GM19463 (cell line): ENCODE measurements around the gene TPBGL.
"Not testable (repeated sequence)": the region's sequence is repeated elsewhere in the genome, so short reads cannot be mapped to it uniquely, and the experiment has no call there.

ENCODE experiments used
- ATAC-seq: cut with Tn5 transposase; IDR thresholded peaks from one replicate; pipeline ENCODE4 v1.9.1; 2021; ENCODE audit warnings: mild to moderate bottlenecking, moderate library complexity; ENCODE audit not compliant: unreplicated experiment

TPBGL gene

GRCh38 chr11:75270896-75271418 is 30.4 kb downstream of the TPBGL start:
- no peak for ATAC-seq

DNA sequence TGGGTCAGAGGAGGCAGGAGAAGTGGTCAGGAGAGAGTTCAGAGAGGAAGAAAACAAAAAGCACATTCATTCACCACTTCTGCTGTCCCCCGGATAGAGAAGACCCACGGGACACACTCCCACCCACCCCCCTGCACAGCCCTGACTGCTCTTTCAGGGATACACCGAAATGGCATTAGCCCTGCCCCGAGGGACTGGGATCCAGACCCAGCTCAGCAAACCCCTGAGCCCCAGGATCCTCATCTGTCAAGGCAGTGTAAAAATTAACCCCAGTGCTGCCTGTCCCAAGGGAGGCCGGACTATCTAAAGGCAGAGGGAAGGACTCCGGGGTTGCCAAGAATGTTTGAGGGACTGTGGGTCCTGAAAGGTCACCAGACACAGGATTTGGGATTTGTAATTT is 31.2 kb downstream of the TPBGL start:
- ATAC-seq: no peak

- no peak for ATAC-seq
These were observed 31.8 kb downstream of the TPBGL start for GRCh38 chr11:75272391-75272790.

DNA sequence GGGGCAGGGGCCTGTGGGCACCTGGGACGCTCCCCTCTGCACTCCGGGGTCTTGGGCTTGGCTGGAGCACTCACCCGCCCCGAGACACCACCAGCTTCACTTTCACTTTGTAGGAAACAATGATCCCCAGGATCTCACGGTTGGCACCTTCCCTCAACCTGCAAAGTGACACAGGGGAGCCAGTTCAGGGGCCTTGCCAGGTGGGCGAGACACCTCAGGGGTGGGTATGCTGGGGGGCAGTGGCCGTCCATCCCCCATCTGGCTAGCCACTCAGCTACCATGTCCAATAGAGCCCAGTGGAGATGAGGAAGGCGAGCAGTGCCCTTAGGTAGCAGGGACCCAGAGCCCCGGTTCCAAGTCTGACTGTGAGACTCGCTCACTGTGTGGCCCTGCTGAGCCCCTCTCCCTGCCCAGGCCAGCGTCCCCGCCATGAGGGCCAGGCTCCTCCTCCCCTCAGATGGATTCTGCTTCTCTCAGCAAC is 32.3 kb downstream of the TPBGL start:
- ATAC-seq: no peak

DNA sequence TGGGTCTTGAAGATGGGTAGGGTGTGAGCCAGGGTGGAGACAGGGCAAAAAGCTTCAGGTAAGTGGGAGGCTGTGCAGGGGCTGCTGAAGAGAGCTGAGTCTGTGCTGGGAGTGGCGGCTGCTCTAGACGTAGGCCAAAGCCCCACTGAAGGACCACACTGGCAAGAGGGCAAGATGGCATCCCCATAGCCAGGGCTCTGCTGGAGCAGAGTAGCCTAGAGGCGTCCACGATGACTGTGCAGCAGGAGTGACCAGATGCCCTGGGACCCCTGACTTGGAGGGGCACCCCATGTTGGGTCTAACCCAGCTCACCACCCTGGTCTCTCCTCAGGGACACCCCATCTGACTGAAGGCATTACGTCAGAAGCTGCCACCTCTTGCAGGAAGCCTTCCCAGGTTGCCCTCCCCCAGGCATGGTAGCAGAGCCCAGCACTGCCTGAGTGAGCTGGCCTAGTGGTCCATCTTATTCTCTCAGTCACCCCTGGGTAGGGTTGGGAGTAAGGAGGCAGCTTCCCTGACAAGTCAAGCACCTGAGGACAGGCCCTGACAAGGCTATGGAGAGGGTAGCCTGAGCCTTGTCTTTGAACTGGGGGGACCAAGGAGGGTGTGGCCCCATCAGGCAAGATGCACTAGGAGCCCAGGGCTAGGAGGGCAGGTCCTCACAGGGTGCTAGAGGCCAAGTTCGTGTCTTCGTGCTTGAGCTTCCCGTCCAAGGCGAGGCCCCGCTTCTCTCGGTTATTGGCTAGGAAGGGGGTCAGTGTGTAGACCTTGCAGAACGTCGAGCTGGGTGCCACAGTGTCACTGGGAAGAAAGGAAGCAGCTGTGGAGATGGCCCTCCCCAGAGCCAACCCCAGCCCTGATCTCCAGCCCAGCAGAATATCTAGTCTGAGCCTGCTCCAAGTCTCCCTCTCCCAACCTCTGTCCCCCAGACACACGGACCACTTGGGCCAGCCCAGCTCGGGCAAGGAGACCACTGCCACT is 33.1 kb downstream of the TPBGL start:
- ATAC-seq: no peak

DNA sequence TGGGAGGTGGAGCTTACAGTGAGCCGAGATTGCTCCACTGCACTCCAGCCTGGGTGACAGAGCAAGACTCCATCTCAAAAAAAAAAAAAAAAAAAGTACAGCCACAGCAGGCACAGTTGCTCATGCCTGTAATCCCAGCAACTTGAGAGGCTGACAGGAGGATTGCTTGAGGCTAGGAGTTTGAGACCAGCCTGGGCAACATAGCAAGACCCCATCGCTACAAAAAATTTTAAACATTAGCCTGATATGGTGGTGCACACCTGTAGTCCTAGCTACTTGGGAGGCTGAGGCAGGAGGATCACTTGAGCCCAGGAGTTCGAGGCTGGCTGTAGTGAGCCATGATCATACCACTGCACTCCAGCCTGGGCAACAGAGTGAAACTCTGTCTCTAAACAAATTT is 34.1 kb downstream of the TPBGL start:
- ATAC-seq: not testable (repeated sequence)

- no peak for ATAC-seq
These were observed 35.0 kb downstream of the TPBGL start for GRCh38 chr11:75275581-75275980.

GRCh38 chr11:75276186-75276585 is 35.6 kb downstream of the TPBGL start:
- no peak for ATAC-seq

DNA sequence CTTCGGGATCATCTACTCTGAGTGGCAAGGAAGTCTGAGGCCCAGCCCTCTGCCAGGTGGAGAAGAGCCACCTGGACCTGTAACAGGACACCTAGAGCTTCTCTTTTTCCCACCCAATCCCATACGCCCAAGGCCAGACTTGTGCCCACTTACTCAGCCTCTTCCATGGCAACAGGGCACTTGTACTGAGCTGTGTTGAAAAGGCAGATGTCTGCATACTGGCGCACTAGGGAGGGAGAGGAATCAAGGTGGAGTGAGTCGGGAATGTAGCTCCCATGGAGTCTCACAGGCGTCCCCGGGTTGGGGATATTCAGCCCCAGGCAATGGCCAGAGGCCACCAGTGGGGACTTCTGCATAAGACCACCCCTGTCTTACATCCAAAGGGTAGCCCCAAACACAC is 36.1 kb downstream of the TPBGL start:
- no peak for ATAC-seq

- ATAC-seq: no peak
These were observed 36.7 kb downstream of the TPBGL start for GRCh38 chr11:75277211-75277805.

GRCh38 chr11:75277991-75278790 is 37.6 kb downstream of the TPBGL start:
- ATAC-seq: no peak

DNA sequence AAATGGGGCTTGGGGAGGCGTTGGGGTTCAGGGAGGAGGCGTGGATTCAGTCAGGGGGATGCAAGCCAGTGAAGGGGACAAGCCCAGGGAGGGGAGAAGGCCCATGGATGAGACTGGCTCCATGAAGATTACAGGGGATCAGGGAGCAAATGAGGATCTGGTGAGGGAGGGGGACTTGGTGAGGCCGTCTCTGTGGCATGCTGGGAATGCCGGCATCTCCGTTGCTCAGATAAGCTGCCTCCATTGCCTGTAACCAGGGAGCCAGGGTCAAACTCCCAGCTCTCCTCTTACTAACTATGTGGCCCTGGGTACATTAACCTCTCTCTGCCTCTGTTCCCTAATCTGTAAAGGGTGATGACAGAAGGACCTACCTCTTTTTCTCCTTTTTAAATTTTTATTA is 38.7 kb downstream of the TPBGL start:
- no peak for ATAC-seq

- ATAC-seq: no peak
These were observed 39.7 kb downstream of the TPBGL start for GRCh38 chr11:75280227-75280701.

- no peak for ATAC-seq
These were observed 40.3 kb downstream of the TPBGL start for GRCh38 chr11:75280770-75281468.

- ATAC-seq: no peak
These were observed 41.0 kb downstream of the TPBGL start for GRCh38 chr11:75281469-75282095.

GRCh38 chr11:75283391-75283931 is 42.9 kb downstream of the TPBGL start:
- ATAC-seq: no peak

GRCh38 chr11:75285776-75286360 is 45.3 kb downstream of the TPBGL start:
- no peak for ATAC-seq

- no peak for ATAC-seq
These were observed 46.4 kb downstream of the TPBGL start for GRCh38 chr11:75286826-75287465.

- no peak for ATAC-seq
These were observed 47.0 kb downstream of the TPBGL start for GRCh38 chr11:75287579-75287978.
